GM20000 (cell line): ENCODE results near the gene TBC1D8.

ENCODE experiments used
- DNase-seq: peaks from one replicate; pipeline ENCODE4 v3.0.0; 2012; ENCODE audit warnings: low spot score
- TF ChIP-seq, protein P1 (sequence below): IDR thresholded peaks from 2 replicates; pipeline ENCODE4 v1.5.1; 2012; ENCODE audit warnings: mild to moderate bottlenecking, control low read depth; ENCODE audit errors: extremely low read depth, missing control alignments

Gene TBC1D8

GRCh38 chr2:100976645-100977391 is 174.4 kb downstream of the TBC1D8 start:
- TF ChIP-seq, protein P1, sequence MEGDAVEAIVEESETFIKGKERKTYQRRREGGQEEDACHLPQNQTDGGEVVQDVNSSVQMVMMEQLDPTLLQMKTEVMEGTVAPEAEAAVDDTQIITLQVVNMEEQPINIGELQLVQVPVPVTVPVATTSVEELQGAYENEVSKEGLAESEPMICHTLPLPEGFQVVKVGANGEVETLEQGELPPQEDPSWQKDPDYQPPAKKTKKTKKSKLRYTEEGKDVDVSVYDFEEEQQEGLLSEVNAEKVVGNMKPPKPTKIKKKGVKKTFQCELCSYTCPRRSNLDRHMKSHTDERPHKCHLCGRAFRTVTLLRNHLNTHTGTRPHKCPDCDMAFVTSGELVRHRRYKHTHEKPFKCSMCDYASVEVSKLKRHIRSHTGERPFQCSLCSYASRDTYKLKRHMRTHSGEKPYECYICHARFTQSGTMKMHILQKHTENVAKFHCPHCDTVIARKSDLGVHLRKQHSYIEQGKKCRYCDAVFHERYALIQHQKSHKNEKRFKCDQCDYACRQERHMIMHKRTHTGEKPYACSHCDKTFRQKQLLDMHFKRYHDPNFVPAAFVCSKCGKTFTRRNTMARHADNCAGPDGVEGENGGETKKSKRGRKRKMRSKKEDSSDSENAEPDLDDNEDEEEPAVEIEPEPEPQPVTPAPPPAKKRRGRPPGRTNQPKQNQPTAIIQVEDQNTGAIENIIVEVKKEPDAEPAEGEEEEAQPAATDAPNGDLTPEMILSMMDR = no peak
- DNase-seq = peak; percentile 76

DNA sequence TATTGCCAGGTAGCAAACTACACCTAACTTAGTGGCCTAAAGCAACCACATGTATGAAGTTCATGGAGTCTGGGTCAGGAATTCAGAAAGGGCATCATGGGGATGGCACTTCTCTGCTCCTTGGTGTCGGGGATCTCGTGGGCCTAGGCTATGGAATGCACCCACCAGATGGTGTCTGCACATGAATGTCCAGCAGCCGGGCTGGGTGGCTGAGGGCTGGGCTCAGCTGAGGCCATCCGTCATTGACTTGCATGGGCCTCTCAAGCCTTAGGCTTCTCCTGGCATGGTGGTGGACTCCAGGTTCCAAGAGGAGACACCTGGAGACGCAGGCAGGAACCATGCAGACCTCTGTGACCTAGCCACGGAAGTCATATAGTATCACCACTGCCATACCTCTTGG is 175.1 kb downstream of the TBC1D8 start:
- no peak for DNase-seq
- TF ChIP-seq, protein P1 = no peak

- DNase-seq = no peak
- TF ChIP-seq, protein P1 = no peak
Measured at GRCh38 chr2:100975521-100975785, 175.7 kb downstream of the TBC1D8 start.

DNA sequence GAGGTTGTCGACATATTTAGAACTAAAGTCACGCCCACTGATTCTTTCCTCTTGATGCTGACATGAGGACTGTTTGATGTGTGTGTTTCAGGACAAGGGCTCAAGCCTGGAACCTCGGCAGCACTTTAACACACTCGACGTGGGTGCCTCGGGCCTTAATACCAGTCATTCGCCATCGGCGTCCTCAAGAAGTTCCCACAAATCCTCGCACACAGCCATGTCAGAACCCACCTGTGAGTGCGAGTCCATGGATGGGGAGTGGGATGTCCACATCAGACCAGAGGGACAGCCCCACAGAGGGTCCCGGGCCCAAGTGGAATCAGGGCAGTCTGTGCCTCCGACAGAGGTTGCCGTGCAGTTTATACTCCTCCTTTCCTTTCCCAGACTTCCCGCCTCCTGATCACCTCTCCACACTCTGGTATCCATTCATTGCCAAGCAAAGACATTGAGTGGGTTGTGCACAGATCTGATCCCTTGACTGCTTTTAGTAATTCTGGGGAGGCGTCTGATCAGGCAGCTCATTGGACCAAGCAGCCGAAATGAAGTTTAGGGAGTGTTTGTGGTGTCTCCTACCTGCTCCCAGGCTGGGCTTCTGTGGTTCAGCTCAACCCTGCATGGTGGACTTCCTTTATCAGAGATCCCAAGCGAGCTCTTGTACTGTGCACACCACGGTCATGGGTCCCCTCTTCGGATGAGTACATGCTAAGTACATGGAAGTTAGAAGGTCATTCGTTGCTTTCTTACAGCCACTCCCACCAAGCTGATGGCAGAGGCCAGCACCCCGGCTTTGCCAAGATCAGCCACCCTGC is 176.3 kb downstream of the TBC1D8 start:
- DNase-seq = no peak
- TF ChIP-seq, protein P1 = no peak

- DNase-seq = no peak
- TF ChIP-seq, protein P1 = no peak
Measured at GRCh38 chr2:100972452-100972851, 178.7 kb downstream of the TBC1D8 start.

- TF ChIP-seq, protein P1 = no peak
- no peak for DNase-seq
Measured at GRCh38 chr2:100971221-100971620, 180.0 kb downstream of the TBC1D8 start.

DNA sequence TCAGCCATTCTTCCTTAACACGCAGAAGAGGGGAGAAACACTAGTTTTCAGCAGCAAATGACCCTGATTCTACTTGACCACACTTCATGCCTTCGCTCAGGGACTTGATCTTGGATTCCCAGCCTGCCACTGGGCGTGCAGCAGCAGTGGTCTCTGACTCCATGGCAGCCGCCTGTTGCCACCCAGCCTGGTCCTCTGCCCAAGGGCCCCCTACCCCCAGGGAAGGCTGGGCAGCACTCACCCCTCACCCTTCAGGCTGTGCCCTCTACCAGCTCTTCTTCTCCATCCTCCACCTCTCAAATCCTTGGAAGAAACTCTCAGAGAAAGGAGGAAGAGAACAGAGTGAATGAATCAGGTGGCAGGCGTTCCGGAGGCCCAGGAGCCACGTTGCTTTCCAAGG is 181.2 kb downstream of the TBC1D8 start:
- TF ChIP-seq, protein P1 = no peak

More for the DNA sequence above, 181.2 kb downstream of the TBC1D8 start:
- no peak for DNase-seq
